HepG2 (cell line): ENCODE data around the gene CEP162. TPM values are rescaled to one million over a fixed set of nuclear protein-coding genes. Genes with fewer than 3 reads are reported as not detected.

Source experiments
- ASH2L ChIP-seq: fragments of 300-600, 200-600 bp; sonication (generic); IDR thresholded peaks from 2 replicates; pipeline ENCODE4 v1.7.0; 2017; ENCODE audit warnings: low read depth, mild to moderate bottlenecking, moderate library complexity, mixed read lengths, low read length; ENCODE audit not compliant: insufficient read length
- CEBPB ChIP-seq: IDR thresholded peaks from 2 replicates; pipeline ENCODE4 v1.6.1; 2011; ENCODE audit warnings: low read depth, low read length, improper control_type of control experiment, borderline replicate concordance
- HMG20A ChIP-seq: IDR thresholded peaks from 2 replicates; pipeline ENCODE4 v1.6.1; 2016; ENCODE audit warnings: borderline replicate concordance
- HOMEZ ChIP-seq: IDR thresholded peaks from 2 replicates; pipeline ENCODE4 v1.6.1; 2016; ENCODE audit warnings: low read depth
- JUND ChIP-seq: sonication (generic); formaldehyde crosslinking; IDR thresholded peaks from 2 replicates; pipeline ENCODE4 v1.8.0; 2022; ENCODE audit warnings: mild to moderate bottlenecking, missing genetic modification reagents
- KDM1A ChIP-seq: IDR thresholded peaks from 2 replicates; pipeline ENCODE4 v1.6.1; 2016; ENCODE audit warnings: missing compliant biosample characterization
- KDM5B ChIP-seq: sonication (generic); formaldehyde crosslinking; IDR thresholded peaks from 2 replicates; pipeline ENCODE4 v1.4.0; 2020; ENCODE audit warnings: missing genetic modification reagents, mild to moderate bottlenecking, borderline replicate concordance
- KLF6 ChIP-seq: IDR thresholded peaks from 2 replicates; pipeline ENCODE4 v1.8.0; 2016; ENCODE audit warnings: missing biosample characterization, missing genetic modification reagents
- MAFF ChIP-seq: IDR thresholded peaks from 2 replicates; pipeline ENCODE4 v1.6.1; 2011; ENCODE audit warnings: low read depth, low read length, improper control_type of control experiment
- MATR3 ChIP-seq: sonication (generic); formaldehyde crosslinking; IDR thresholded peaks from 2 replicates; pipeline ENCODE4 v1.4.0; 2020; ENCODE audit warnings: missing genetic modification reagents
- MLLT10 ChIP-seq: sonication (generic); formaldehyde crosslinking; IDR thresholded peaks from 2 replicates; pipeline ENCODE4 v1.4.0; 2020; ENCODE audit warnings: missing genetic modification reagents
- MYC ChIP-seq: sonication (generic); formaldehyde crosslinking; IDR thresholded peaks from 2 replicates; pipeline ENCODE4 v1.9.0; 2021; ENCODE audit warnings: missing genetic modification reagents, borderline replicate concordance
- NFKB2 ChIP-seq: sonication (generic); formaldehyde crosslinking; IDR thresholded peaks from 2 replicates; pipeline ENCODE4 v1.4.0; 2020; ENCODE audit warnings: missing genetic modification reagents, borderline replicate concordance
- RAD51 ChIP-seq: fragments of 450-650 bp; IDR thresholded peaks from 2 replicates; pipeline ENCODE4 v1.6.1; 2016; ENCODE audit warnings: borderline replicate concordance
- TCF12 ChIP-seq, 2 experiments: fragments of 450-650 bp in 1 of 2; sonication (generic) in 1 of 2; formaldehyde crosslinking in 1 of 2; IDR thresholded peaks; 2 replicates each; pipeline versions ENCODE4 v1.6.1 to v1.8.0; 2017 to 2022; ENCODE audit warnings: antibody characterized with exemption in 1 of 2, mild to moderate bottlenecking in 1 of 2, missing genetic modification reagents in 1 of 2, moderate library complexity in 1 of 2
- TOE1 ChIP-seq: sonication (generic); formaldehyde crosslinking; IDR thresholded peaks from 2 replicates; pipeline ENCODE4 v1.4.0; 2020; ENCODE audit warnings: mild to moderate bottlenecking, missing genetic modification reagents
- ZBTB2 ChIP-seq: sonication (generic); formaldehyde crosslinking; IDR thresholded peaks from 2 replicates; pipeline ENCODE4 v1.8.0; 2022; ENCODE audit warnings: low read depth, missing genetic modification reagents
- ZBTB46 ChIP-seq: sonication (generic); formaldehyde crosslinking; IDR thresholded peaks from 2 replicates; pipeline ENCODE4 v1.4.0; 2020; ENCODE audit warnings: mild to moderate bottlenecking, missing genetic modification reagents, borderline replicate concordance
- ZGPAT ChIP-seq: IDR thresholded peaks from 2 replicates; pipeline ENCODE4 v1.6.1; 2016; ENCODE audit warnings: mild to moderate bottlenecking
- ZNF180 ChIP-seq: sonication (generic); formaldehyde crosslinking; IDR thresholded peaks from 2 replicates; pipeline ENCODE4 v1.4.0; 2020; ENCODE audit warnings: low read depth, missing genetic modification reagents, borderline replicate concordance
- ZNF740 ChIP-seq: sonication (generic); formaldehyde crosslinking; IDR thresholded peaks from 2 replicates; pipeline ENCODE4 v1.4.0; 2020; ENCODE audit warnings: missing genetic modification reagents
- ZNF772 ChIP-seq: sonication (generic); formaldehyde crosslinking; IDR thresholded peaks from 2 replicates; pipeline ENCODE4 v1.5.0; 2020; ENCODE audit warnings: mild to moderate bottlenecking, missing genetic modification reagents
- ZNF776 ChIP-seq: sonication (generic); formaldehyde crosslinking; IDR thresholded peaks from 2 replicates; pipeline ENCODE4 v1.4.0; 2020; ENCODE audit warnings: mild to moderate bottlenecking, missing genetic modification reagents
- ZSCAN22 ChIP-seq: sonication (generic); formaldehyde crosslinking; IDR thresholded peaks from 2 replicates; pipeline ENCODE4 v1.4.0; 2020; ENCODE audit warnings: mild to moderate bottlenecking, missing genetic modification reagents
- polyA plus RNA-seq, 8 experiments: library from polyadenylated mRNA; depleted of rRNA in 3 of 8; stranded (reverse) in 7 of 8; unstranded in 1 of 8; fragments of >200 nt; fragmentation: Illumina TruSeq in 4 of 8; extraction: Trizol in 4 of 8; gene quantifications; 2 replicates each; pipeline versions ENCODE4 v1.2.1 to v1.2.3, GENCODE V29; 2011 to 2016; ENCODE audit warnings: low read depth in 4 of 8, missing spikeins in 1 of 8, mixed read lengths in 1 of 8; ENCODE audit not compliant: insufficient read depth in 1 of 8
- total RNA-seq, 5 experiments: library from RNA; depleted of rRNA; stranded (reverse); fragments of >200 nt; fragmentation: Illumina TruSeq; extraction: Trizol; gene quantifications; 2 replicates each; pipeline ENCODE4 v1.2.3, GENCODE V29; 2016; ENCODE audit warnings: low read depth in 1 of 5

The CEP162 gene
- total and polyA plus RNA-seq, 2 of the 13 experiments (the other 11 are each of a cell fraction or from before 2014, with no cell fraction given), result 0.50 to 7.9 TPM

GRCh38 chr6:84269947-84270733 lies 42.7 kb upstream of the CEP162 start (continued):
- TF ChIP-seq ZBTB2 (CRISPR knock-in tag) (no peak), CEBPB (peak; percentile 59; the same call in 1 of the 2 replicates), MLLT10 (CRISPR knock-in tag) (no peak), ZSCAN22 (CRISPR knock-in tag) (no peak), ZGPAT (no peak), ZNF740 (CRISPR knock-in tag) (no peak), KDM5B (CRISPR knock-in tag) (no peak), ZNF772 (CRISPR knock-in tag) (no peak; the same call in 1 of the 2 replicates), TOE1 (no peak), HOMEZ (CRISPR knock-in tag) (peak; percentile 75; the same call in 1 of the 2 replicates), MATR3 (CRISPR knock-in tag) (no peak), KDM1A (CRISPR knock-in tag) (no peak), ASH2L (peak; percentile 37), JUND (CRISPR knock-in tag) (no peak), ZNF180 (CRISPR knock-in tag) (no peak), TCF12 (IDR thresholded peaks at IDR 0.05) (no peak), TCF12 (CRISPR knock-in tag; IDR thresholded peaks at IDR 0.05) (no peak), ZBTB46 (CRISPR knock-in tag) (no peak), HMG20A (CRISPR knock-in tag) (peak; percentile 42; the same call in 1 of the 2 replicates), MYC (CRISPR knock-in tag) (no peak), KLF6 (CRISPR knock-in tag) (no peak), RAD51 (no peak), ZNF776 (CRISPR knock-in tag) (no peak), MAFF (peak; percentile 24; the same call in 1 of the 2 replicates), NFKB2 (no peak)
